NCI-H69 (cell line): ENCODE measurements around the gene CAV2.

Experiments used
- DNase-seq: peaks from one replicate; lab custom pipeline; 2025; lab: John Stamatoyannopoulos, UW

The CAV2 gene

DNA sequence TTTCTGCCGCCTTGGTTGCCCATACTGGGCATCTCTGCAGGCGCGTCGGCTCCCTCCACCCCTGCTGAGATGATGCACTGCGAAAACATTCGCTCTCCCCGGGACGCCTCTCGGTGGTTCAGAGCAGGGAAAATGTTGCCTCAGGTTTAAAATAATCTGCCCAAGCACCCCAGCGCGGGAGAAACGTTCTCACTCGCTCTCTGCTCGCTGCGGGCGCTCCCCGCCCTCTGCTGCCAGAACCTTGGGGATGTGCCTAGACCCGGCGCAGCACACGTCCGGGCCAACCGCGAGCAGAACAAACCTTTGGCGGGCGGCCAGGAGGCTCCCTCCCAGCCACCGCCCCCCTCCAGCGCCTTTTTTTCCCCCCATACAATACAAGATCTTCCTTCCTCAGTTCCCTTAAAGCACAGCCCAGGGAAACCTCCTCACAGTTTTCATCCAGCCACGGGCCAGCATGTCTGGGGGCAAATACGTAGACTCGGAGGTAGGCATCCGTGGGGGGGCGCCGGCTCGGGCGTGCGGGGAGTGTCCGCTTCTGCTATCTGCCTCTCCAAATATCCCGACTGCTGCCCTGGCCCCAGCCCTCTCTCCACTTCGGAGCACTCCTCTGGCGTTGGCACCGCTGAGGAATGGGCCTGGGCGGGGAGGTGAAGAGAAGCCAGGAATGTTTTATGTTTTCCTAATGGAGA, 25.2 kb downstream of the CAV2 start, which contains the start of gene CAV1:
CAV1 (plus strand) TSS at position 428 of the 689 bp plus-strand sequence; CDS start at position 455, 27 bp downstream.
- peak; percentile 75 for DNase-seq

DNA sequence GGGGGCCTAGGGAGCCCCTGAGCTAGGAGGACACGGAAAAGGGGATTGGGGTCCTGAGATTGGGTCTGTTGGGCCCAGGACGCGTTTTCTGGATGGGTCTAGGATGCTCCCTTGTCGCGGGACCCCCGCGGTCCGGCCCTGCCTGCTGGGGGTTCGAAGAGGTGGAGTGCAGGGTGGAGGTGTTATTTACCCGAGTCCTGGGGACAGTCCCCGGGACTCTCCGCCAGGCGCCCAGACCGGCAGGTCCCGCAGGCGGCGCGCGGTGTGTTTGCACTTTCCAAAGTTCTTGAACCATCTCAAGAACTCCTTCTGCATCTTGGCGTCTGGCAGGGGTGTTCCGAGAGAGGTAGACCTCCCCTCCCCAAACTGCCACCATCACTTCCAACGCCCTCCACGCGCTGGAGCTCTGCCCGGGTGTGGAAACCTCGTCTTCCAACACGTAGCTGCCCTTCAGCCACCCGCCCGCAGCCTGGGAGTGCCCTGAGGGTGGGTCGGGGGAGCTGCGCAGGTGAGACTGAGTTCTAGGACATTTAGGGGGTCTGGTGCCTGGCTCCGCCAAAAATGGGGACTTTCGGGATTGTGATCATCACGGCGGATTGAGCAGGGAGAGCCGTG, 25.9 kb downstream of the CAV2 start:
- DNase-seq = peak; percentile 34

DNA sequence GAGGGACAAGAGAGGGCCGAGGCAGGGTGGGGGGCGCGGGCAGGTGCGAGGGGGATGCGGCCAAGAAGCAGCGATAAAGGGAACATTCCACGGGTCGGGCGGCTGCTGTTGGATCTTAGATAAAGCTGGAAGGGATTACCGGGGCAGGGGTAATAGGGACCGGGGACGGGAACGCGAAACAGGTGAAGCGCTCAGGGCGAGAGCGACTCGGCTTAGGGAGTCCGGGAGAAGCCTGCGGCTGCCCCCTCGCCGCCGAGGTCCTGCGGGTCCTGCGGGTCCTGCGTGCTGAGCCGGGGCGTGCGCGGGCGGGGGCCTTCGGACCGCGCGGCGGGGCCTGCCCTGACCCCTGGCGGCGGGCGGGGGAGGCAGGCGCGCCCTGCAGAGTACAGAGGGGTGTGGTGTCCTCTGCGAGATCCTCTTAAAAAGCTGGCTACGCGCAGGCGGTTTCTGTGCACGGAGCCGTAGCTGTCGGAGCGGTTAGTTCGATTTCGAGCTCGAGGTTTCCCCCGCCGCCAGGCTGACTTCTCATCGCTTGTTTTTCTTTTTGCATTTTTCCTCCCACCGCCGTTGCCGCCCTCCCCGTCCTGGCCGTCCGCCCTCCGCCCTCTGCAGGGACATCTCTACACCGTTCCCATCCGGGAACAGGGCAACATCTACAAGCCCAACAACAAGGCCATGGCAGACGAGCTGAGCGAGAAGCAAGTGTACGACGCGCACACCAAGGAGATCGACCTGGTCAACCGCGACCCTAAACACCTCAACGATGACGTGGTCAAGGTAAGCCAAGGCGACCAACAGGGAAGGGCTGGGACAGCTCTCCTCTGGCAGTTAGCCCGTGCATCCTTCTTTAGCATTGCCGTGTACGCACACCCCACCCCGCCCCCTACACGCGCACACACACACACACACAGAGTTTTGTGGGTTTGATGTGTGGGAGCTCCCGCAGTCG, 26.6 kb downstream of the CAV2 start:
- DNase-seq = peak; percentile 75

DNA sequence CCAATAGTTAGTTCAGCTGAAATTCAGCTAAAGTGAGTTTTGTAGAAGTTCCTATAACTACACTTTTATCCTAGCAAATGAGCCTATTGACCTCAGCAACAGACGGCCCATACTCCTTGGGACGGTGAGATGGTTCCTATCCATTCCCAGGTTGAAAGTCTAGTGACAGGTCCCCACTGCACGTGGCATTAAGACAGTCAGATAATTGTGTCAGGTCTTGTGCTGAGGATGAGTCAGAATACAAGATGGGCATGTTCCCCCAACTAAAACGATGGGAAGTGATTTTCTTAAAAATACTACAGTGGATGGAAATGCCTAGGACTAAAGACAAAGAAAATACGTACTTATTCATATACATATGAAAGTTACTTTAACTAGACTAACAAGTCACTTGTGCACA, 27.4 kb downstream of the CAV2 start:
- no peak for DNase-seq

DNA sequence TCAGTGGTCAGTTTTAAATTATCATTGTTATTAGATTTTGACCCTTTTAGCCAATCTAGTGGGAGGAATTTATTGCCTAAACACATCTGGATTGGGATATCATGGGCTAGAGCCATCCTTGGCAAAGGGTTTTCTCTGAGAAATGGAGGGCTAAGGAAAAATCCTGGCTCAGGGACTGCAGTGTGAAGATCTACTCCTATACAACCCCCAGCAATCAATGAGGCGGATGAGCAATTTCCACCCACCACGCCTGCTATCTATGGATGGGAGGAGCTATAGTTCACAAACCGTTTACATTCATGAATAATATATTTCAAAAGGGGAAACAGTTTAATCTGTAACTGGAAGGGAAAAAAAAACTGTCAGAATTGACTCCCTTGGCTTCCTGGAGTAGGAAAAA, 28.0 kb downstream of the CAV2 start:
- DNase-seq = no peak

DNA sequence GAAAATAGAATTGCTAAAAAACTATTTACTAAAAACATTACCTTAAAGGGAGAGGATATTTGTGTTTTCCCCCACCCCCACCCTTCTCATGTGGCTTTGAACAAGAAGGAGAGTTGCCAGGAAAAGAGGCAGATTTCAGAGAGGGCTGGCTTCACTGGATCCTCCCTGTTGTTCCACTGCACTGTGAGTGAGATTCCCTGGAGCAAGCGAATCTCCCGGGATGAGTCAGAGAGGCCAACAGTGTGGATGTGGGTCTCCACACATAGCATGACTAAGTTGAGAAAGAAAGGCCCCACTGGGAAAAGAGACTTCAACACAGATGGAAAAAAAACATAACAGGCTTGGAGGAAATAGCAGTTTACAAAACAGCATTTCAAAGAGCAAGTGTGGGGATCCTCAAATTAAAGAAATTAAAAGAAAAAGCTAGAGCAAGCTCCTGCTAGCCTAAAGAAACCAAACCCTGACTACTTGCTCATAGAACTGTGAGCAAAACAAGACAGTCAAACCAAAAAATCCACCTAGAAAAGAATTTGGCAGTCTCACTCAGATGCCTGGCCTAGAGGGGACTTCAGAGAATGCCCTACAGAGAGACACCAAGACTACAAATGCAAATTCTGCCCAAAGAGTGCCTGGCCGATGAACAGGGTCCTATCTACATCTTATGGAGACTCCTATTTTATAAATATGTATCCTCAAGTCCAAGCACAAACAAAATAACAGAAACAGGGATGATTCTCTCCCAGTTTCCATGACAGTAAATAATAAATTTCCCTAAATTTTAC, 28.7 kb downstream of the CAV2 start:
- DNase-seq = no peak

DNA sequence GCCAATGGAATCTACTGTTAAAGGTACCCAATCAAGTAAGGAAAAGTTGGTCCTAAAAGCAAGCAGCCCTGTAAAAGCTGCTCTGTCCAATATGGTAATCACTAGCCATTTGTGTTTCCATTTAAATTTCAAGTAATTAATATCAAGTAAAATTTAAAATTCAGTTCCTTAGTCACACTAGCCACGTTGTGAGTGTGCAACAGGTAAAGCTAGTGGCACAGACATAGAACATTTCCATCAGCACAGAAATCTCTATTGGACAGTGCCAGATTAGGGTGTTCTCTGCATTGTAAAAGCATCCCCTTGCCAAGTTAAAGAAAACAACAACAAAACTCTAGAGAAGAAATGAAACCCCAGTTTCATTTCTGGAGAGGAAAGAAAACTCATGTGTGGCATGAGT, 29.7 kb downstream of the CAV2 start:
- no peak for DNase-seq

DNA sequence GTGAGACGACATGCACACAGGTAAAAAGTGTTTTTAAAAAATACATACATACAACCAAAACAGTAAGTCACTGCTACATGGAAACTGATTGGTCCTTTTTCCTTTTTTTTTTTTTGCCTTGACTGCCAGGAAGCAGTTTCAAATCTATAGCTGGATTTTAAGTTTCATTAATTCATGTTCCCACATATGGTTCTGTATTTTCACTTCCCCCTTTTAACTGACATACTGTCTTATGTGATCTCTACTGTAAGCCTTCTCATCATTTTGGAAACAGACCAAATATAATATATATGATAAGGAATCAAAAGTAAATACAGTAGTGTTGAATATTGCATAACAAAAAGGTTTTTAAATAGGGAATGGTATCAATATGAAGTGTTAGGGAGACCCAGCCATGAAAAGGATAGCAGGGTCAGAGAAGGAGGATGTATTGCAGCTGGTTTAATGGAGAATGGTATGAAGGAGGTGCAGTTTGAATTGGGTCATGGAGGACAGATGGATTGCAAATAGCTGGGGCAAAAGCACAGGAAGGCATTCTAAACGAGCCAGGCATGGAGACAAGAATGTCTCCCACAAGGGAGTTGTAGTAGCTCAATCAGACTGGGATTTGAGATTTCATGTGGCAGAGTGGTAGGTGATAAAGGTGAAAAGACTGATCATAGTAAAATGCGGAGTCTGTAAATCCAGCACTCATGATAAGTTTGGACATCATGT, 30.7 kb downstream of the CAV2 start:
- no peak for DNase-seq

DNA sequence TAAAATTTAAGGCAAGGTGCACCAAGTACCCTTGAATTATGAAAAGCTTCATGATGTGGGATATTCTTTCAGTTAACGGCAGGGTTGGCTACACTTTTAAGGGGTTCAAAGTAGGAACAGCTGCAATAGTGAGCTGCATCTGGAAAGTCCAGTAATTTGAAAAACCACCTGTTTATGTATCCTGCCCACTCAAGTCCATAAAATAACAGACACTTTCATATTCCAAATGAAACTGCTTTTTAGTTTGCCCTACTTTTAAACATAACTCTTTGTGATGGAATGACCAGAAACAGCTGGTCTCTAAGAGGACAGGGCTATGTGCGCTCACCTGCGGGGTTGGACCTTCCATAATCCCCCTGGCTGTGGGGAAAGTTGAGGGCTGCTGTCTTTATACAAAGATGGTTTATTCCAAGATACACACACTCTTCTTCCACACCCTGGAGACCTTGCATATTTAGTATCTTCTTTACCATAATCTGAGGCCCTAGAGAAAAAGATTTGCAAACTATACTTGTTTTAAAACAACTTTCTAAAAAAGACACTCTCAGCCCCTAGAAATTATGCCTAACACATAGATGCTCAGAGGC, 32.7 kb downstream of the CAV2 start:
- DNase-seq = no peak

DNA sequence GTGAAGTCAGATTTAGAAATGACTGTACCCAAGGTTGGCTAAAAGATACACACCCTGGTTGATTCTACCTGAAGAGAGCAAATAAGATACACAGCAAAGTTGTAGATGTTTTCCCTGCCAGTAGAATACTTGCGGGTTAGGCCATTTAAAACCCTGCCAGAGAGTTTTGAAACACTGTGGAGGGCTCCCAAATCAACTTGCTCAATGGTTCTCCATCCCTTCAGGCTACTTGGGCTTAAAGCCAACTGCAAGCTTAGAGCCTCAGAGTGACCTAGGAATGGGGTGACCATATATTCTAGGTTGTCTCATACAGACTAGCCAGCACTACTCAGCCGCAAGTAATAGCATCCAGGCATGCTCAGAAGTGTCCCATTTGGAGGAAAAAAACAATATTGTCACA, 35.3 kb downstream of the CAV2 start:
- DNase-seq = no peak

DNA sequence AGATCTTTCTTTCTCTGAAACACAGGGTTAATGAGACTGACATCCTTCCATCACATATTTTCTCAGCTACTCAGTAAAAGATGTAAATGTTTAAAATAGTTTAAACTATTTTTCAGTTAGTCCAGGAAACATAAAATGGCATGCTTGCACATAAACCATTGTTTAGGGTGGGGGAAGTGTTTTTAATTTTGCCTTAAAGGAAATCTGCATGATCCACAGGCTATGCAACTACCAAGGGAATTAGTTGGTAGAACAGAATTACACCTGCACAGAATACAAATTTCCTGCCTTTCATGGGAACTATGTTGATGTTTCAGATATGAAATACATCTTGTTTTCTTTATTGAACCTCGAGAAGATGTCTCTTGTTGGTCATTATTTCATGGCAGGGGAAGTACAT, 35.9 kb downstream of the CAV2 start:
- DNase-seq = no peak

DNA sequence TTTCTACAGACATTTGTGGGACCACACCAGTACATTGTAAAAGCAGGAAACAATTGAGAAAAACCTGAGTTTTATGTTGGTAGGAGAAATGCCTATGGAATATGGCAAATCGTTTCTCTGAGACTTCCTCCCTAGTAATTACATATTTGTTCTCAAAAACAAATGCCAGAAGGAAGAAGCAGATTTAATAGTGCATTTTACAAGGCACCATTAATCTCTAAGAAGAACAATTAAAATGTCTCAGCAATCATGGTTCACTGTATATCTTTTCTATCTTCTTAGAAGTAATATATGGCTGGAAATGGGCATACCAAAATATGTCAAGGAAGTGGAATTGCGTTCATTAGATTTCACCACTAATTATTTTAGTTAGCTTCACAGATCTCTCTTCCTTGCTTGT, 38.6 kb downstream of the CAV2 start:
- DNase-seq = no peak

DNA sequence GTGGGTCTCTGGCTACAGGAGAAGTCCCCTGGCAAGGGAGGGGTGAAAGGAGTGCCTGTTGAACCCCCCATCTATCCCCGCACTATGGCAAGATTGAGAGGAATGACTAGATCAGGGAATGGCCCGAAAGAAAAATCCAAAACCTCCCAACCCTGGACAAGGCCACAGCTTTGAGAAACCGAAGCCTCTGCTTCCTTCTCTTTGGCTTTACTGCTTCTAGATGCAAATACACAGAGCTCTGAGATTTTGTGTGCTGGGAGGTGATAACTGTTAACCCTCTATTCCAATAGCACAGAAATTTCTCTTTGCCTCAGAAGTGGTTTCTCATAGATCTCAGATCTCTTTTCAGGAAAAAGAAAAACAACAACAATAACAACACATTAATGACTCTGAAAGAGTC, 40.3 kb downstream of the CAV2 start:
- DNase-seq = no peak

DNA sequence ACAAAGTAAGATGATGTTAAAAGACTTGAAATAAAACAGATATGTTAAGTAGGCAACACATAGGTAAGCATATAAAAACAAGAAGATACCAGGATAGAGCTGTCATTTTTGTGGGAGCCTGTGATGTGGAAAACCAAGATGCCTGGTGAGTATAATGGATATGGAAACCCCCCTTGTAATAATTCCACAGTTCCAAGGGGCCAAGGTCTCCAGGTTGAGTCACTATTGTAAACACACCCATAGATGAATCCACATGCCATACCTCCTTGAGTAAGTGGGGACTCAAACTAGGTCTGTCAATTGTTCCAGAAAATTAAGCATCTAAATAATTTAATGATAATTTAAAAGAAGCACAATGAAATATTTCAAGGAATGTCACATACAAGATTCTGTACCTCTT, 41.2 kb downstream of the CAV2 start:
- no peak for DNase-seq

DNA sequence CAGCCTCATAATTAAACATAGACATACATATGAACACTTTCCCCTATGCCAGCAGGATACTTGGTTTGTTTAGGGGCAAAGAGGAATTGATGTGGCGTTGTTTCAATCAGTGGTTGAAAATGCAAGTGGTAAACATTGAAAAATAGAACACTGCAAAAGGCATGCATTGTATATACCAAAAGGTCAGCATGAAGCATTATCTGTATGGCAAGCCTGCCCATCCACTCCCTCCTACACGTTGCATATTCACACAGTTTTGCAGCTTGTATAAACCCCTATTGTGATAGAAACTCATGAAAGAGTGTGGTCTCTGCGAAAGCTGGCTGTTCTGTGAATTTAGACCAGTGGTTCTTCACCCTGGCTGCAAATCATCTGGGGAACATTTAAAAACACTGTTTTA, 42.4 kb downstream of the CAV2 start:
- no peak for DNase-seq

DNA sequence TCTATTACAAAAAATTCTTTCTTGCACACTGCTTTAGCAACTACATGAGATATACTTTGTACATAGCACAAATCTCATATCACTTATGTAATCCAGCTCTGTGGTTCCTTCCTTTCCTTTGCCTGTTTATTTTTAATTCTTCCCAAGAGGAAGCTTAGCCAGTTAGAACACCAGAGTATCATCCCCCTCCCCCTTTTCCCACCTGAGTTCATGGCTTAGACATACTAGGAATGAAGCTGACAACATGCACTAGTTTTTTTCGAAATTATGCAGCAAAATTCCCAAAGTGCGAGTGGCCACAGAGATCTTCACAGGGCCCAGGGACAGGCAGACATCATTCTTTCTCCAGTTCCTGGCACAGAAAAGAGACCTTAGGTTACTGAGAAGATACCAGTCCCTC, 43.1 kb downstream of the CAV2 start:
- no peak for DNase-seq

DNA sequence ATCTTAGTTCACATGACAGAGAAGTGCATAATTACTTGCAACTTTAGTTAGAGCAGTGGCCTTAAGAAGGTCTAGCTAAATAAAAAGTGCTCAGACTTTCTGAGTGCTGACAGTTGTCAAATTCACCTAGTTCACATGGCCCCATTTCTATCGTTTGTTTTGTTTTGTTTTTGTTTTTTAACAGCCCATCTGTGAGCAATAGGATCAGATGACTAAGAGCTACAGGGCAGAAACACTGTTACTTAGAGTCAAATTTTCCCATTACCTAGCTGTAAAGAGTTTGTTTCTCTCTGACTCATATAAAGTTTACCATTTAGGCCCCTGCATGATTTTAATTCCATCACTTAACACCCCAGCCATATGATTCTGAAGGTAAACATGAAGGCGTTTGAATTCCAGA, 44.1 kb downstream of the CAV2 start:
- DNase-seq = no peak

DNA sequence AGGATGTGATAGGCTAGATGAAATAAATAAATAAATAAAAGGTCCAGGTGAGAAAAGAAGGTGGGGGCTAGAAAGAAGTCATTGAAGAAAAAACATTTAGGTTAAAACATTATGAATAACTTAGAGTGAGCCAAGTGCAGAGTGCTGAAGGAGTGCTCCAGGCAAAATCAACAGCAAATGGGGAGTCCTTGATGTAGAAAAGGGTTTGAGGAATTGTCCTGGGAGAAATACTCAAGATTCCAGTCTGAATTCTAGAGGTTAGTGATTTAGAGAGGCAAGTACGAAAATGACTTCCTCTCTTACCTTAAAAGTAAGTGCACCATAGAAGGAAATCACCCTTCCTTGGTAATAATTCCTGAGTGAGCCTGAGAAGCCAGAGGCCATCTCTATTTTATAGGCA, 44.9 kb downstream of the CAV2 start:
- no peak for DNase-seq

DNA sequence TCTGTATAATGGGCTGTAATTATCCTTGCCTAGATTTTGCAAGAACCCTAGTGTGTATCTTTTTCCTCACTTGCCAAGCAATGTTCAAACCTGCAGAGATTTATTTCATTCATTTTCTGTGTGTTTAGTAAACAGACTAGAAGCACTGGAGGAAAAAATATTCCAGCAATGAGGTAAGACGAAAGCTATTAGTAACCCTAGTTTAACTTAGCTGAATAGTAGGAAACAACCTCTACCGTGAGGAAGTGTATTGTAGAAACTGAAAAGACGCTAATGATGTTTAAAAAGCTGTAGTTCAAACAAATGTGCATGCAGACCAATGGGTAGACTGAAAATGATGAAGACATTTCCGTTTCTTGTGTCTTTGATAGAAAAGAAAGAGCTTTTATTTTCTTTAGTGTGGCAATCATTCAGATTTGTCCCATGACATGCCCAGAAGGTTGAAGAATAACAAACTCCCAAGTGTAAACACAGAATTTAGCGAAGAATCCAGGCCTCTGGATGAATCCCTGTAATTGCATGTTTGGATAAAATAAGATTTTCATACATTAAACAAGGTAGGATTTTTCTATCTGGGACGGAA, 46.0 kb downstream of the CAV2 start:
- DNase-seq = no peak

DNA sequence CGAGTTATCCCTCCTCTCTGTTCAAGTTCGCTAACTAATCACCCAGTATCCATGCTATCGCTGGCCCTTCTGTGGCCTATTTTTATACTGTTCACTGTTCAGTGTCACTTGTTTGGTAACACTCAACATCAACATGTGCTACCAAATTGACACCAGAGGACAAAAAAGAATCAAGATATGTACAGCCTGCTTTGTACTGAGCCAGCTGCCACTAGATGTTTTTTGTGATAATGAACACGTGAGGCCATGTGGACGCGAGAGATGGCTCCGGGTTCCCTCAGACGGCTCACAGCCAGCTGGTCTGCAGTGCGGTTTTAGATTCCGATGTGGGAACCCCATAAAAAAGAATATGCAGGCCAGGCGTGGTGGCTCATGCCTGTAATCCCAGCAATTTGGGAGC, 46.5 kb downstream of the CAV2 start:
- DNase-seq = no peak

DNA sequence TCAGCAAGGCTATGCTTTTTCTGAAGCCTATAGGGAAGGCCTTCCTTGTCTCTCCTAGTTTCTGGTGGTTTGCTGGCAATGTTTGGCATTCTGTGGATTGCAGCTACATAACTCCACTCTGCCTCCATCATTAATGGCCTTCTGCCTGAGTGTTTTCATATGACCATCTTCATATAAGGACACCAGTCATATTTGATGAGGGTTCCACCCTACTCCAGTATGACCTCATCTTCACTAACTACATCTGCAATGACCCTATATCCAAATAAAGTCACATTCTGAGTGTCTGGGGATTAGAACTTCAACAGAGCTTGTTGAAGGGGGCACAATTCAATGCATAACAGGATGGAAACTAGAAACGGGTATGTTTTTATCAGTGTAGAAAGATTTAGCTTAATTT, 47.4 kb downstream of the CAV2 start:
- DNase-seq = no peak
